Endodermal cell (in vitro differentiated cells): ENCODE results near the gene GRXCR1. TPM values are rescaled to one million over a fixed set of nuclear protein-coding genes. Genes with fewer than 3 reads are reported as not detected.

Experiments
- DNase-seq: peaks from one replicate; pipeline ENCODE4 v3.0.0-alpha.2; 2017
- H3K27ac ChIP-seq: 2 replicates; pipeline ENCODE4 v1.5.1; 2013; ENCODE audit warnings: mild to moderate bottlenecking, low read depth, low read length, moderate library complexity
- H3K27me3 ChIP-seq: 2 replicates; pipeline ENCODE4 v1.6.1; 2013; ENCODE audit warnings: mild to moderate bottlenecking, low read length, moderate library complexity; ENCODE audit not compliant: insufficient read depth, control insufficient read depth, poor library complexity, severe bottlenecking
- H3K36me3 ChIP-seq: 2 replicates; pipeline ENCODE4 v1.7.0; 2013; ENCODE audit warnings: mild to moderate bottlenecking, low read length, moderate library complexity; ENCODE audit not compliant: control insufficient read depth, insufficient read depth
- H3K4me1 ChIP-seq: one replicate; pipeline ENCODE4 v1.7.0; 2013; ENCODE audit warnings: low read length; ENCODE audit not compliant: control insufficient read depth, insufficient read depth
- H3K4me3 ChIP-seq: 2 replicates; pipeline ENCODE4 v1.5.1; 2013; ENCODE audit warnings: mild to moderate bottlenecking, low read length, moderate library complexity
- H3K9ac ChIP-seq: 2 replicates; pipeline ENCODE4 v1.6.1; 2013; ENCODE audit warnings: mild to moderate bottlenecking, low read length, moderate library complexity; ENCODE audit not compliant: poor library complexity, severe bottlenecking; ENCODE audit errors: extremely low read depth
- H3K9me3 ChIP-seq: 2 replicates; pipeline ENCODE4 v1.6.1; 2013; ENCODE audit warnings: mild to moderate bottlenecking, low read length, moderate library complexity; ENCODE audit not compliant: control insufficient read depth
- H3K27ac Mint-ChIP-seq: 2 replicates; pipeline ENCODE4 v1.8.0; 2020; ENCODE audit warnings: mixed read lengths
- H3K27me3 Mint-ChIP-seq: 2 replicates; pipeline ENCODE4 v1.8.0; 2021; ENCODE audit warnings: mild to moderate bottlenecking, mixed read lengths; ENCODE audit not compliant: insufficient read depth
- H3K36me3 Mint-ChIP-seq: 2 replicates; pipeline ENCODE4 v1.8.0; 2020; ENCODE audit warnings: low read depth, mixed read lengths
- H3K4me1 Mint-ChIP-seq: 2 replicates; pipeline ENCODE4 v1.8.0; 2020; ENCODE audit warnings: mixed read lengths
- H3K4me3 Mint-ChIP-seq: 2 replicates; pipeline ENCODE4 v1.8.0; 2020; ENCODE audit warnings: mild to moderate bottlenecking, moderate library complexity, mixed read lengths
- H3K9me3 Mint-ChIP-seq: 2 replicates; pipeline ENCODE4 v1.8.0; 2020; ENCODE audit warnings: mild to moderate bottlenecking, mixed read lengths
- CTCF ChIP-seq: fragments of 200-600 bp; sonication (generic); conservative IDR thresholded peaks from 2 replicates; pipeline ENCODE4 v1.5.0; 2021; ENCODE audit warnings: antibody characterized with exemption, mild to moderate bottlenecking
- WGBS, 2 experiments: methylation state at CpG; one replicate each; pipeline versions ENCODE4 v1.1.5 to v1.1.7; 2013; ENCODE audit warnings: missing lambda C conversion rate in 2 of 2, mixed read lengths in 1 of 2; ENCODE audit not compliant: insufficient coverage in 1 of 2, insufficient read length in 1 of 2; 5-methylcytosine and 5-hydroxymethylcytosine counted together
- total RNA-seq, 2 donors: library from RNA; stranded (reverse); fragmentation: NEBNext Ultra II Directional in 1 of 2; extraction: Animal tissue kit (Norgen Biotek cat#: 25700) in 1 of 2; gene quantifications; 2 replicates in 1 of 2; 3 replicates in 1 of 2; pipeline ENCODE4 v1.2.1, GENCODE V29; 2021

The GRXCR1 gene
- total RNA-seq, 2 donors from 2014 or later = not detected

GRCh38 chr4:42915484-42915883 is 23.0 kb downstream of the GRXCR1 start:
- Mint-ChIP-seq H3K27me3 (no peaks in the 10 kb centered on the region), H3K4me3 (no peak overlapping the region), H3K27ac (no peak overlapping the region), H3K9me3 (no peaks in the 10 kb centered on the region), H3K36me3 (no peaks in the 10 kb centered on the region), H3K4me1 (no peaks in the 10 kb centered on the region)
- Histone ChIP-seq H3K36me3 (no peaks in the 10 kb centered on the region), H3K4me3 (no peak overlapping the region), H3K9ac (no peak overlapping the region), H3K9me3 (no peaks in the 10 kb centered on the region), H3K27me3 (no peaks in the 10 kb centered on the region), H3K4me1 (no peaks in the 10 kb centered on the region), H3K27ac (no peak overlapping the region)
- no peak for TF ChIP-seq CTCF
- WGBS, 2 experiments = 89% methylated on average over 1 of the region's 1 CpG; no CpG with 5 or more reads in 1 of the 2 experiments
- DNase-seq = no peak

GRCh38 chr4:42917296-42917695 is 24.8 kb downstream of the GRXCR1 start:
- H3K4me1 ChIP-seq = no peaks in the 10 kb centered on the region
- no peaks in the 10 kb centered on the region for H3K27me3 Mint-ChIP-seq
- no peaks in the 10 kb centered on the region for H3K4me1 Mint-ChIP-seq
- H3K9ac ChIP-seq = no peak overlapping the region
- no peak for TF ChIP-seq CTCF
- no peaks in the 10 kb centered on the region for H3K9me3 ChIP-seq
- H3K36me3 Mint-ChIP-seq = no peaks in the 10 kb centered on the region
- H3K4me3 ChIP-seq = no peak overlapping the region
- H3K9me3 Mint-ChIP-seq = no peaks in the 10 kb centered on the region
- 96 to 100% methylated on average over 1 to 2 of the region's 2 CpGs for WGBS, 2 experiments
- DNase-seq = no peak
- H3K4me3 Mint-ChIP-seq = no peak overlapping the region
- H3K27me3 ChIP-seq = no peaks in the 10 kb centered on the region
- no peaks in the 10 kb centered on the region for H3K36me3 ChIP-seq
- H3K27ac ChIP-seq = no peak overlapping the region
- H3K27ac Mint-ChIP-seq = no peak overlapping the region

- no peaks in the 10 kb centered on the region for H3K9me3 Mint-ChIP-seq
- no peaks in the 10 kb centered on the region for H3K36me3 ChIP-seq
These were observed 30.9 kb downstream of the GRXCR1 start for GRCh38 chr4:42923431-42923830.

More at GRCh38 chr4:42923431-42923830, 30.9 kb downstream of the GRXCR1 start:
- Mint-ChIP-seq H3K27me3 (no peaks in the 10 kb centered on the region), H3K4me3 (no peak overlapping the region), H3K36me3 (no peaks in the 10 kb centered on the region), H3K27ac (no peak overlapping the region), H3K4me1 (no peaks in the 10 kb centered on the region)
- H3K4me3 ChIP-seq = no peak overlapping the region
- TF ChIP-seq CTCF = no peak
- no peak for DNase-seq
- H3K4me1 ChIP-seq = no peaks in the 10 kb centered on the region
- H3K27me3 ChIP-seq = no peaks in the 10 kb centered on the region
- H3K27ac ChIP-seq = no peak overlapping the region
- no peak overlapping the region for H3K9ac ChIP-seq
- H3K9me3 ChIP-seq = no peaks in the 10 kb centered on the region
